ACHN (cell line): ENCODE results near the gene WNT9A.

Source experiments
- DNase-seq: peaks from one replicate; pipeline ENCODE4 v3.0.0-alpha.2; 2015
- in situ Hi-C: cut with HindIII; loops from 2 replicates; pipeline ENCODE4 v1.10.0; 2017; ENCODE audit warnings: low sequenced_read_pairs, low pct_ligation_motif_present, low pct_unique_long_range_greater_than_20kb

WNT9A gene

DNA sequence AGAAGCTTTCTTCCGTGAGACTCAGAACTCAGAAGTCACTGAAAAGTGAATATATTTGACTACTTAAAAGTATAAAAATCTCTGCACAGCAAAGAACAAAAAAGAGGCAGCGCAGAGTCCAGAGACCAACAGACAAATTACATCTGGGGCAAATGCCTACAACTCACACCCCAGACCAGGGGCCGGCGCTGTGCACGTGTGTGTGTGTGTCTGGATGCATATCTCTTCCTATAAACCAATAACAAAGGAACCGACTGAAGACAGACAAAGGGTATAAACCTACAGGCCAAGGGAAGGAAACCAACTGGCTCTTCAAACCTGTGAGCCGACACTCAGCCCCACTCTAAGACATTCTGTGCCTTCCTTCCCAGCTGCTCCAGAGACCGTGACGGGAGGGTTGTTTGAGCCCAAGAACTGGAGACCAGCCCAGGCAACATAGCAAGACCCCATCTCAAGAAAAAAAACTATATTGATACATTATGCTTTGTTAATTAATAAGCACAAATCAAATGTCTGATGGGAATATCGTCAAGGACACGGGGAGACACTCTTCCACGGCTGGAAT lies 18.8 kb downstream of the WNT9A start:
- DNase-seq: no peak
- in situ Hi-C loops: loop anchor here (25.0 kb wide), 2 partner anchors 167 to 467 kb away; no protein-coding TSS in a partner anchor

DNA sequence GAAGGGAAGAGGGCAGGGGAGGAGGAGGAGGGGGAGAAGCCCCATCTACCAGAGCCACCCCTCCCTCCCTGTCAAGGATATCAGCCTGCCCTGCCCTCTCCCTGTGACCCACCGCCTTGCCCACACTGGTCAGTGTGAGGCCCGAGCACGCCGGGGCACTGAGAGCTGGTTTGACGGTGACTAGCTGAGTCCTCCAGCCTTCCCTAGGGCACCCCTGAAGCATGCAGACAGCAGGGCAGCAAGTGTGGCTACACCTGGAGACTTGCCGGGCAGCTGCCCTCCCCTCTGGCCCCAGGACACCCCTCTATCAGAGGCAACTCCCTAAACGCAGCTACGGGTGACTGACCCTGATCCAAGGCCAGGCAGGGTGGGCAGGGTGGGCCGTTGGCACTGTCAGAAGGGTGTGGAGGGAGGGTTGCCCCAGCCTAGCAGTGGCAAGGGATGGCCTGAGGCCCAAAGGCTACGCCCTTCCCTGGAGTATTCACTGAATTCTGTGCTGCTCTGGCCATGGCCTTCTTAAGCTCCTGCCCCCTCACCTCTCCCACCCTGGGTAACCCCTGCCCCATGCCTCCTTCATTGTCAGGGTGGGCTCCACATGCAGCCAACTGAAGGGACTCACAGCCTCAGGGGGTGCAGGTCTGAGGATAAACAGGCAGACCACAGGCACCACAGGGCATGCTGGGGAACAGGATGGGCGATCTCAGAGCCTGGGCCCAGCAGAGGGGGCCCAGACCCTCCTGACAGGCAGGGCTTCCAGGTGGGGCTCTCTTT lies 19.6 kb downstream of the WNT9A start:
- in situ Hi-C loops: loop anchor here (25.0 kb wide), 2 partner anchors 166 to 466 kb away; no protein-coding TSS in a partner anchor
- no peak for DNase-seq

DNA sequence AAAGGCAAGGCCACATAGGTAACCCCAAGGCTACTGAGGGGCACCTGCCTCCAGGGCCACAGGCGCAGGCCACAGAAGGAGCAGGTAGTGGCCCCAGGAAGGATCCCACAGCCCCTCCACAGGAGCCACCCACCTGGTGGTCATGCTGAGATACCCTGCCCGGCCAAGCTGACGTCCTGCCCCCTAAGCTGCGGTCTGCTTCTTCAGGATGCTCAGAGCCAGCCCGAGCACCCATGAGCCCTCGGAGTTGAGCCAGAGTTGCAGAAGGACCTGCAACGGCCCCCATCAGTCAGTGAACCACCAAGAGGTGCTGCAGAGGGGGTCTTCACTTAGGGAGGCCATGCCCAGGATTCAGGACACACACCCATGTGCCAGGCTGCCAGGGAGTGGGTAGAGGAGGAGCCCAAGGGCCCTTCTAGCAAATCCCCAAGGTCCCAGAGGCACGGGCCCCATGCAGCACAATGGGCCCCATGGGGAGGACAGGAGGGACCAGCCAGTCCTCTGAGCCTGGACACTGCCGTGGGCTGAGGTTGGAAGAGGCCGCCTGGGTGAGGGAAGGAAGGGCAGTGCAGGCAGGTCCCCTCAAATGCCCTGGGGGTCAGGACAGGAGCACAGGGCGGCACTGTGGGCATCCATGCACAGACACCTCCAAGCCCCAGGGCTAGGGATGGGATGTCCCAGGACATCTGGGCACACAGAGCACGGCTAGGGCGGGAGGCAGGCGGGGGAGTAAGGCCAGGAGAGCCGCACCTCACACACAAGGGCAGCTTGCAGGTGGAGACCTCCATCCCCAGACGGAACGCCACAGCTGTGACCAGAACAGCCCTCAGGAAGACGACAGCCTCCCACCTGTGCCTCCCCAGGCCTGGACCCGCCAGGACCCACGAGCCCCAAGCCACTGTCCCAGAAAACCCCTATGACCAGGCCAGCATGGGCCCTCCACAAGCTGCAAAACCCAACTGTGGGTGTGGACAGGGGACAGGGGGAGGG lies 20.5 kb downstream of the WNT9A start:
- in situ Hi-C loops: loop anchor here (25.0 kb wide), 2 partner anchors 165 to 465 kb away; no protein-coding TSS in a partner anchor
- DNase-seq: no peak

DNA sequence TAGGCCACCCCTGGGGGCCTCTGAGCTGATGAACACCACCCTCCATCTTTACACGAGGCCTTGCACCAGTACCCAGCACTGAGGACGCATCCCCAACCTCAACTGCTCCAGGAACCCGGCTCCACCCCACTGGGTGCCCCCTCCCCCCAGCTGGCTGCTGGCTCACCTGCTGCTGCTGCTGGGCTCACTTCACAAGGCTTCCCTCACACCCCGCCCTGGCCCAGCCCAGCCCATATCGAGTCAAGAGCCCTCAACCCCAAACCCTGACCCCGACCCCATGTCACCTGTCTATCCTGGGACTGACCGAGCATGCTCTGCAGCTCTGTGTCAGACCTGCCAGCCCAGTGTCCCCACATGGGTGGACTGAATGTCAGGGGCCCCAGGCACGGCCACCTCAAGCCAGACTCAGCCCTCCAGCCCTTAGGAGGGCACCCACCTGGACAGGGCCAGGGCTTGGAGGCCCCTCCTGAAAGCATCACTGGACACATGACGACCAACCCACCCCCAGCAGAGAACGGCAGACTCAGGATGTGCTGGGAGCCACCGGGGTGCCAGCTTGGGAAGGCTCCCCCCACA lies 21.4 kb downstream of the WNT9A start:
- no peak for DNase-seq
- in situ Hi-C loops: loop anchor here (25.0 kb wide), 2 partner anchors 164 to 464 kb away; no protein-coding TSS in a partner anchor

DNA sequence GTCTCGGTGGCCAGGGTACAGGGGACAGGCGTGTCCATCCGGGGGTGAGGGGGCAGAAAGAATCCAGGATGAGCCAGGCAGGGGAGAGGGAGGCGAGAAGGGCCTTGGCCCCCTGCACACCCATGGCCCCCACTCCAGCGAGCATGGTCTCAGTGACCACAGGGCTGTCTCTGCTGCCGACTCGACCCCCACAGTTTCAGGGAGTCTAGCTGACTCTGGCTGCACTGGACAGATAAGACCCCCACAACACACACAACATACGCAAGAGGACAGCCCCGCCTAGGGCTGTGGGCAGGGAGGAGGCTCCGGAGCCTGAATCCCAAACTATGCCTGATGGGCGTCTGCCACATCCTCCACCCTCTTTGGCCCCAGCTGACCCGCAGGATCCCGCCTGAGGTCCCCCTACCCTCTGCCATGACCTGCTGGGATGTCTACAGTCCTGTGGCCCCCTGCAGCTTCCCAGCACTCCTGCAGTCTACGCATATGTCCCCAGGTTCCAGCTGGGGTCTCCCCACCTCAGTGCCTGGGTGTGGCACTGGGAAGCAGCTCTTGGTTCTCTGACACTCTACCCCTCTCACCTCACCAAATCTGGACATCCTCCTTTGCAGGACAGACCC lies 22.0 kb downstream of the WNT9A start:
- in situ Hi-C loops: loop anchor here (25.0 kb wide), 2 partner anchors 163 to 463 kb away; no protein-coding TSS in a partner anchor
- no peak for DNase-seq

DNA sequence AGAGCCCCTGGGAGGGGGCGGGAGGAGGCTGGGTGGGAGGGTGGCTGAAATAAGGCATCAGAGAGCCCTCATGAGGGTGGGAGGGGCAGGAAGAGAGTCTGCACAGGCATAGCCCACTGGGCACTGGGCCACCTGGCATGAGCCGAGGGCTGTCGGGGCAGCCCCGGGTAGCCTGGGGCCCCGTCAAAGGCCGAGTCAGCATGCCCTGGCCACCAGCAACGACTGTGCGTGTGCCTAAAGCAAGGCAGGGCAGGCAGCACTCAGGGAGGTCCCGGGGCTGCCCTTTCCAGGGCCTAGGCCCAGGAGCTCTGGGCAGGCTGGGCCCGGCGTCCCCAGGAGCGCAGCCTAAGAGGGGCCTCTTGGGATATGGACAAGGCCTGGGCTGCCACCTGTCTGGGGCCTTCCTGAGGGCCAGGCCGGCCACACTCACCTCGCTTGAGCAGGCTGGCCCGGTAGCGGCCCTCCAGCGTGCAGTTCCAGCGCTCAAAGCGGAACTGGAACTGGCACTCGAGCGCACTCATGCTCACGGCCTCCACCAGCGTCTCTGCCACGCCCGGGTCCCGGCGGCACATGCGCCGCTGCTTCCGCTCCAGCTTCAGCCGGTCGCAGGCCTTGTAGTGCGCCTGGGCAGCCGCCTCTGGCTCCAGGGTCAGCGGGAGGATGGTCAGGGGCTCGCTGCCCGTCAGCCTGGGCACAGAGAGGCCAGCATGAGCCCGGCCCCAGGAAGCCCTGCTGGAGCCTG lies 22.7 kb downstream of the WNT9A start:
- DNase-seq: no peak
- in situ Hi-C loops: loop anchor here (25.0 kb wide), 2 partner anchors 163 to 463 kb away; no protein-coding TSS in a partner anchor

DNA sequence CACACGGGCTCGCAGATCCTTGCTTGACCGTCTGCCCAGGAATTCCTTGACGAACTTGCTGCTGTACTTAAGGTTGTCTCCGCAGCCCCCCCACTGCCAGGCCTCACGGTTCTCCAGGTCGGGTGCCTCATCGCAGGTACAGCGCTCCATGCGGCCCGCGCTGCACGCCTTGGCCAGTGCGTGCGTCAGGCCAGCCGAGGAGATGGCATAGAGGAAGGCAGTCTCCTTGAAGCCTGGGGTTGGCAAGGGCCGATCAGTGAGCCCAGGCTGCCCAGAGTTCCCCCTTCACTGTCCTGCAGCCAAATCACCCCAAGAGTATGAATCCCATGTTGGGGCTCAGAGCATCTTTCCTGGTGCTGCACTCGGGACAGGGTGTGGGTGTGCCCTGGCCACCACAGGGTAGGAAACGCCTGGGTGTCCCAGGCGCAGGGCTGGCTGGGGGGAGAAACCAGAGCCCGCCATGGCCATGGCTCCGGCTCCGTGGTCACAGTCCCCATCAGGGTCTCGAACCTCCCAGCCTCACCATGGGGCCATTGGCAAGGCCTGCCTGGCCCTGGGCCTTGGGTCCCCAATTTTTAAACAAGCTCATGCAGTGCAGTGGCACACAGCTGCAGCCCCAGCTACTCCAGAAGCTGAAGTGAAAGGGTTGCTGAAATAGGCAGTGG lies 23.4 kb downstream of the WNT9A start:
- in situ Hi-C loops: no loop called here
- no peak for DNase-seq

DNA sequence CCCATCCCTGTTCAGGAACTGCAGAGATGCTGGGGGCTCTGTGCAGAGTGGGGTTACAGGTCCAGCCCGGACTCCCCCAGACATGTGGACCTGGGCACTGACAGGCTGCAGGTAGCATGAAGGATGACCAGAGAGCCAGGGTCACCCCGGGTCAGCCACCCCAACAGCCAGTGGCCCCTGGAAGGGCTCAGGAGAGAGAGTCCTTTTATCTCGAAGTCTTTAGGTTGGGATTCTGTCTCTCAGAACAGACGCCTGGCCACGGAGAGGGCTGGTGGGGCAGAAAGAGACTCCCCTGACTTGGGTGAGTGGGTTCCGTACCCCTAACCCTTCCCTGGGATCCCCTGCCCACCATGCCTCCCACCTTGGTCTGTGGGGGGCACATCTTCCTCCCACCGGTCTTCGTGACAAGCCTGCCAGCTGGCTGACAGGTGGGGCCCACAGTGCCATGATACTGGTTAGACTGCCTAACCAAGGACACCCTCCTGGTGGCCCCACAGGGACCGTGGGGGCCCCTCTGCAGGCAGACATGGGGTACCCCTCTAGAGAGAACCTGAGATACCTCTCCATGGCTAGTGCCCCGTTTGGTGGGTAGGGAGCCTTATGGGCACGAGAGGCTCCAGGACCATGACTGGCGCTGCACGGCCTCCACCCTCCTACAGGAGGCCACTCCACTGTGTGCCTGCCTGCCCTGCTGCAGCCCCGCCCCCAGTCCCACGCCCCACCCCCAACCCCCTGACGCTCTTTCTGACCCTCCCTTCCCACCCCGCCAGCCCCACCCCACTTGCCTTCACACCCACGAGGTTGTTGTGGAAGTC lies 24.2 kb downstream of the WNT9A start:
- no peak for DNase-seq
- in situ Hi-C loops: no loop called here

DNA sequence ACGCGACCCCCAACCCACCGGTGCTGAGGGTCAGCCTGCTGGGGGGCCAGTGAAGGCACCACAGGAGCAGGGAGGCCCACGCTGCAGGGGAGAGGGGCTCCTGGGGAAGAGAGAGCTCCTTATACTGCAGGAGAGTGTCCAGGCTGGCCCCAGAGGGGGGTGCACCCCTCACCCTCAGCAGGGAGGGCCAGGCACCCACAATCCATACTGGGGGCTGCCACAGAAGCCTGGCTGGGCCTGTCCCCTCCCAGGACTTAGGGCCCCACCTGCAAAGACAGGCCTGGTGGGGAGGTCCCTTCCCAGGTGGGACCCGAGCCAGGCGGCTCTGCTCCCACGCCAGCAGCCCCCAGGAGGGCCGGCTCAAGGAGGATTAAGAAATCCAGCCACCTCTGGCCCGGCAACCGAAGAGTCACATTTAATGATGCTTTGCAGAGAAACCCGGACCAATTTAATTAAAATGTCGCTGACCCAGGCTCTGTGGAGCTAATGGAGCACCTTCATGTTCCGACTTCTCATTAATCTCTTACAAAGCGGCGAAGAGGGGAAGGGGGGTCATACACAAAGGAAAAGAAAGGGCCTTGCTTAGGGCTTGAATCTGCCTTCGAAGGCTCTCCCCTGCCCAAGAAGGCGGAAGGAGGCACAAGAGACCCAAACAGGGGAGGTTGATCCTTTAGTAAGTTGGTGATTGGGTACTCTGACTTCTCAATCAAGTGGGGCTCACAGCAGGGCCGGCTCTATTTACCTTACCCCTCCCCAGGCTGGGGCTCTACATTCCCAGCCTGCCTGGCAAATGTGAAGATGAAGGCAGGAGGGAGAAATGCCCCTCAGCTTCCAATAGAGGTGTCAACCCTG lies 25.0 kb downstream of the WNT9A start:
- no peak for DNase-seq
- in situ Hi-C loops: no loop called here

DNA sequence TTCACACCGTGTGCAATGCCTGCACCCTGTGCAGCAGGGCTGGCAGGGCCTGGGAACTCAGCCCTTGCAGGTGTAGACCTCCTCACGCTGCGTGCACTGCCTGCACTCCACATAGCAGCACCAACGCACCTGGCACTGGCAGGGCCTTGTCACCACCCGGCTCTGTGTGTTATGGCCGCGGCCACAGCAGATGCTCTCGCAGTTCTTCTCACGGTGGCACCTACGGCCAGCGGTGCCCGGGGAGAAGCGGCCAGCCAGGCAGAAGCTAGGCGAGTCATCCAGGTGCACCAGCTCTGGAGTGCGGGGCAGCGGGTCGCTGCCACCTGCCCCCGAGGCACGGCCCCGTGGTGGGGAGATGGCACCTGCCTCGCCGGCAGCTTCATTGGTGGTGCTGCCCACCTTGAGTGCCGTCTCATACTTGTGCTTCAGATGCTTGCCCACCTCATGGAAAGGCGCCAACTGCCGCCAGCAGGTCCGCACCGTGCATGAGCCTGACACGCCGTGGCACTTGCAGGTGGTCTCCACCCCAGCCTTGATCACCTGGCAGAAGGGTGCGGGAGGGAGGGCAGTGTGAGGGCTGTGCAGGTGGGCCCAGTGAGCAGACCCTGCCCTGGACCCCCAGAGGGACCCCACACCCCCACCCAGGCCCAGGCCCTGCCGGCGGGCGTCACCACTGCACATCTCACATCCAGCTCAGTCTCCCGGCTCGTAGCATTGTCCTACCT lies 26.1 kb downstream of the WNT9A start:
- DNase-seq: no peak
- in situ Hi-C loops: no loop called here

DNA sequence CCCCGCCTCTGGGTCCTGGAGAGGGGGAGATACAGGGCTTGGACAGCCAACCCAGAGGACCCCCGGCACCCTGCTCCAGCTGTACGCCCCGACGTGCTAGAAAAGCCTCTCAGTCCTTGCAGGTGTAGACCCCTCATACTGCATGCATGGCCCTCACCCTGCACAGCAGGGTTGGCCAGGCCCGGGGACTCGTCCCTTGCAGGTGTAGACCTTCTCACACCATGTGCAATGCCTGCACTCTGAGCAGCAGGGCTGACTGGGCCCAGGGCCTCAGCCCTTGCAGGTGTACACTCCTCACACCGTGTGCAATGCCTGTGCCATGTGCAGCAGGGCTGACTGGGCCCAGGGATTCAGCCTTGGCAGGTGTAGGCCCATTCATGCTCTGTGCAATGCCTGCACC lies 26.8 kb downstream of the WNT9A start:
- no peak for DNase-seq
- in situ Hi-C loops: no loop called here

DNA sequence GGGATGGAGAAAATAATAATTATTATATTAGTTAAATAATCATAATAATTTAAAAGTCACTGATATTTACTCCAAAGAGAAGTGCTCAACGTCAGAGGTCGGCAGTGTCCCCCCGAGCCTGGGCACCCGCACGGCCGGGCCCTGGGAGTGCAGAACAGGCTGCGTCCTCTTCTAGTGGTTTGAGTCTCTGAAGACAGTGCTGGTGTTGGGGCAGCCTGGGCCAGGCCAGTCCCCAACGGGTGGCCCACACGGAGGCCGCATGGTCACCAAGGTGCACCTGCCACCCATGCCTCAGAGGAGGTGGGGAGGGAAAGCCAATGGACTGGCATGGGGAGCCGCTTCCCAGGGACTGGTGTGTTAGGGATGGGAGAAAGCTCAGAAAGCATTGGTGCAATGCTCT lies 27.3 kb downstream of the WNT9A start:
- in situ Hi-C loops: no loop called here
- DNase-seq: no peak

DNA sequence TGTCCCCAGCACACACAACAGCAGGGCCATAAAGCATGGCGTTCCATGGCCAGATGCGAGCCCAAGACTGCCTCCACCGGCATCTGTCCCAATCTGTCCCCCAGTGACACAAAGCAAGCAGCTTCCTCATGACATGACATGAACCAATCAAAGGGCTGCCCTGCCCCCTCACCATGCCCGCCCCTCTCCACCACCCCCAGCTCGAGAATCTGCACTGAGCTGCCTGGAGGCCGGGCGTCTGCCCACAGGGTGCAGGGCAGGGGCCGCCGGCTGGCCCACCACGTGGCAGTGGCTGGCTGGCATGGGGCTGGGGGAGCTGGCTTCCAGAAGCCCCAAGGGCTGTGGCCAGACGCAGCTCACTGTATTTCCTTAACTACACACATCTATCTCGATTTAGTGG lies 27.8 kb downstream of the WNT9A start:
- in situ Hi-C loops: no loop called here
- DNase-seq: no peak

DNA sequence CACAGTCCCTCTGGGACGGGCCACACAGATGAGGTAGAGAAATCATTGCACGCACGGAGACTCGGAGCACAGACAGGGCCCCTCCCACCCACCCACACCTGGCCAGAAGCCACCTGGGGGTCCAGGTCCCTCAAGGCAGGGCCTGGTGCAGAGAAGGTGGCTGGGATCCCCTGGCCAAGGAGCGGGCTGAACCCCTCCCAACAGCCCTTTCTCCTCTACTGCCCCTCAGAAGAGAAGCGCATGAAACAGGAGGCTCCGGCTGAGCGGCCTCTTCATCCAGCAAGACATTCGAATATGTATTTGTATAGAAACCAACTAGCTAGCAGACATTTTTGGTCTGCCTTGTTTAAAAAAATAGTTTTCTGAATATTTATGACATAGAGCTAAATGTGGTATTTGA lies 29.0 kb downstream of the WNT9A start:
- in situ Hi-C loops: no loop called here
- DNase-seq: no peak
